Heart right ventricle (tissue), 16 donors: Measurements from ENCODE around the gene CD200. TPM values are rescaled to one million over a fixed set of nuclear protein-coding genes. Genes with fewer than 3 reads are reported as not detected.
A peak's percentile ranks its signal among the peaks of the same experiment; 100 is the strongest.

Experiments used
- ATAC-seq, 8 donors: fragments of 200-7000 bp; cut with Tn5 transposase; one replicate each; pipeline ENCODE4 v1.9.1; 2020; ENCODE audit warnings: mild to moderate bottlenecking in 8 of 8, moderate library complexity in 8 of 8, moderate number of reproducible peaks in 1 of 8
- DNase-seq, 2 donors: peaks; one replicate each; pipeline ENCODE4 v3.0.0-alpha.2; 2020
- H3K27ac ChIP-seq, 10 donors: fragments of 200-600 bp; sonication (generic) in 2 of 10; one replicate each; pipeline versions ENCODE4 v1.5.0 to v1.8.0; 2020 to 2022; ENCODE audit warnings: mild to moderate bottlenecking in 3 of 10
- H3K27me3 ChIP-seq, 7 donors: fragments of 200-600 bp; one replicate each; pipeline ENCODE4 v1.8.0; 2021 to 2022; ENCODE audit warnings: mild to moderate bottlenecking in 2 of 7
- H3K36me3 ChIP-seq, 9 donors: fragments of 200-600 bp; sonication (generic) in 1 of 9; one replicate each; pipeline versions ENCODE4 v1.5.0 to v1.8.0; 2020 to 2022; ENCODE audit warnings: mild to moderate bottlenecking in 2 of 9
- H3K4me1 ChIP-seq, 9 donors: fragments of 200-600 bp; sonication (generic) in 1 of 9; one replicate each; pipeline versions ENCODE4 v1.5.0 to v1.8.0; 2020 to 2022; ENCODE audit warnings: mild to moderate bottlenecking in 4 of 9
- H3K4me3 ChIP-seq, 10 donors: fragments of 200-600 bp; sonication (generic) in 2 of 10; one replicate each; pipeline versions ENCODE4 v1.5.0 to v1.8.0; 2020 to 2022; ENCODE audit warnings: mild to moderate bottlenecking in 7 of 10, moderate library complexity in 2 of 10
- H3K9me3 ChIP-seq, 11 donors: fragments of 200-600 bp in 10 of 11; sonication (generic) in 2 of 11; one replicate each; pipeline versions ENCODE4 v1.5.0 to v1.8.0; 2013 to 2022; ENCODE audit warnings: mild to moderate bottlenecking in 2 of 11, control low read depth in 1 of 11, moderate library complexity in 1 of 11
- CTCF ChIP-seq, 9 donors: fragments of 200-600 bp; sonication (generic) in 2 of 9; IDR thresholded peaks; one replicate each; pipeline versions ENCODE4 v1.5.0 to v1.8.0; 2021 to 2022; ENCODE audit warnings: antibody characterized with exemption in 9 of 9, mild to moderate bottlenecking in 5 of 9, moderate library complexity in 1 of 9
- WGBS, 2 donors: extraction: QIAGEN DNeasy Blood & Tissue Kit; methylation state at CpG; one replicate each; pipeline ENCODE4 v1.1.7; 2013; ENCODE audit warnings: inconsistent platforms in 1 of 2; 5-methylcytosine and 5-hydroxymethylcytosine counted together
- intact Hi-C, 10 donors: fragments of 100-400 bp; cut with DNase I; formaldehyde crosslinking; loops; one replicate each; pipeline versions ENCODE4 v1.11.1 to v1.14.2; 2022
- long read RNA-seq, 3 donors: library from polyadenylated mRNA; unstranded; transcript quantifications; one replicate each; pipeline ENCODE4 v2.0.0, GENCODE V29; 2020 to 2021
- polyA plus RNA-seq, 2 donors: library from polyadenylated mRNA; stranded (reverse); fragments of 200-250 nt; gene quantifications; one replicate each; pipeline ENCODE4 v1.2.3, GENCODE V29; 2013
- total RNA-seq, 10 donors: library from RNA; stranded (reverse); fragmentation: NEBNext Ultra II Directional in 3 of 10; extraction: Animal tissue kit (Norgen Biotek cat#: 25700) in 3 of 10; gene quantifications; one replicate each; pipeline versions ENCODE4 v1.2.1 to v1.2.4, GENCODE V29; 2021 to 2023
- donor health status: Arrhythmogenic right ventricular cardiomyopathy.
- donor health status: ischemic (EF 13 %, LVEDD 7.1; RV severe dilation, severe dysfunction).
- donor health status: healthy with polysubstance abuse.
- donor health status: DM: no; HTN: yes; CAD: no.
- donor health status: DM: no; HTN: no; CAD: no.
- donor health status: ischemic (EF 25% LVEDD 6.9; RV normal size, moderate dysfunction).
- donor health status: ischemic (EF 25% LVEDD 5.7; RV mildly dilated, moderate dysfunction).
- donor health status: healthy.
- donor health status: DM: yes; HTN: yes; CAD: no.
- donor health status: Ischemic cardiomyopathy.
- donor health status: ischemic (EF 35%, LVEDD 5.7; RV mildly dilated, moderate dysfunction).
- donor health status: nonischemic (EF 11% LVEDD 7.7; RV severe dilation, severe dysfunction).
- donor health status: DM: yes; HTN: yes; CAD: no.
- donor health status: PGD.
- donor health status: ischemic (EF 29% LVEDD 5.4; RV normal size, mild dysfunction).
- donor health status: nonischemic (EF 23%, LVEDD 6.1; RV moderate dilation, normal function).

CD200 gene
- total RNA-seq (1 to 10 TPM in 6 of 10 donors, under 1 TPM in 4; 0.82 to 3.3 (median 1.5) TPM), polyA plus RNA-seq (1 to 10 TPM in 1 of 2 donors, under 1 TPM in 1; 0.44 to 1.3 TPM)
- long read RNA-seq, donor 1, partial matches to known transcripts, result 0 of 2 reads
- long read RNA-seq, donor 1, other reads (novel, unspliced or antisense), result 2 of 2 reads
- long read RNA-seq, donor 2, partial matches to known transcripts, result 0 of 2 reads
- long read RNA-seq, donor 2, other reads (novel, unspliced or antisense), result 2 of 2 reads
- long read RNA-seq, donor 3, partial matches to known transcripts, result 2 of 4 reads
- long read RNA-seq, donor 3, other reads (novel, unspliced or antisense), result 1 of 4 reads

- H3K4me1 ChIP-seq, result peaks cover 0 to 22% (median 7%) of the 10 kb centered on the region in 9 donors
- WGBS, 2 donors, result 16 to 17% methylated on average over 28 of the region's 28 CpGs
- H3K36me3 ChIP-seq, result no peaks in the 10 kb centered on the region
- H3K27ac ChIP-seq, result peak within 1 kb of the TSS in 8 of 10 donors; percentile 48 to 83 (median 72)
- H3K27me3 ChIP-seq, result peaks cover 0 to 15% (median 6%) of the 10 kb centered on the region in 7 donors
- intact Hi-C loops, result loop anchor here in 2 of 10 donors (10.0 kb wide), 2 partner anchors 182 to 192 kb away; no protein-coding TSS in a partner anchor
- peak; percentile 67 to 89 (median 84) for ATAC-seq
- TF ChIP-seq CTCF (IDR thresholded peaks at IDR 0.05), result no peak
- peak within 1 kb of the TSS in 9 of 10 donors; percentile 38 to 64 (median 57) for H3K4me3 ChIP-seq
- DNase-seq, result peak; percentile 29 to 46
- no peaks in the 10 kb centered on the region for H3K9me3 ChIP-seq
These were observed at the start of gene CD200 for GRCh38 chr3:112333002-112333380. Gene CD200 (plus strand): TSS chr3:112333156. CDS start chr3:112333213, 57 bp downstream.

GRCh38 chr3:112289011-112289410 lies 43.9 kb upstream of the CD200 start:
- Histone ChIP-seq H3K9me3 (no peaks in the 10 kb centered on the region), H3K36me3 (no peaks in the 10 kb centered on the region), H3K4me1 (peaks cover 0 to 7% (median 0%) of the 10 kb centered on the region in 9 donors), H3K4me3 (no peak overlapping the region), H3K27ac (no peak overlapping the region), H3K27me3 (no peaks in the 10 kb centered on the region)
- intact Hi-C loops, result loop anchor here in 4 of 10 donors (10.0 kb wide), 4 partner anchors 164 to 1556 kb away; no protein-coding TSS in a partner anchor
- WGBS, 2 donors, result 90 to 95% methylated on average over 4 of the region's 4 CpGs
- DNase-seq (no peak), ATAC-seq (no peak)
- TF ChIP-seq CTCF (IDR thresholded peaks at IDR 0.05), result no peak

- Histone ChIP-seq H3K4me3 (peak within 1 kb of the TSS; percentile 18 to 59 (median 50)), H3K4me1 (peaks cover 0 to 23% (median 4%) of the 10 kb centered on the region in 9 donors), H3K27ac (peak within 1 kb of the TSS; percentile 15 to 83 (median 64)), H3K36me3 (no peaks in the 10 kb centered on the region), H3K27me3 (no peaks in the 10 kb centered on the region), H3K9me3 (no peaks in the 10 kb centered on the region)
- TF ChIP-seq CTCF (IDR thresholded peaks at IDR 0.05), result peak; percentile 32 to 79 (median 64)
- 15% methylated on average over 15 of the region's 15 CpGs for WGBS, 2 donors
- ATAC-seq, result peak; percentile 71 to 95 (median 86)
- intact Hi-C loops, result loop anchor here in 8 of 10 donors (1.0 to 10.0 kb wide), 8 partner anchors 179 to 239 kb away; no protein-coding TSS in a partner anchor
- peak in 1 of 2 donors; percentile 72 for DNase-seq
These were observed 39.3 kb upstream of the CD200 start, which contains the start of gene SLC9C1 for GRCh38 chr3:112293368-112294321. Gene SLC9C1 (minus strand): TSS chr3:112294216. CDS start chr3:112286791, 7,425 bp downstream.

- Histone ChIP-seq H3K27me3 (no peaks in the 10 kb centered on the region), H3K4me1 (peaks cover 0 to 25% (median 4%) of the 10 kb centered on the region in 9 donors), H3K36me3 (no peaks in the 10 kb centered on the region), H3K4me3 (no peak overlapping the region), H3K9me3 (no peaks in the 10 kb centered on the region), H3K27ac (peak overlapping the region in 3 of 10 donors; percentile 15 to 52 (median 20))
- no peak for TF ChIP-seq CTCF (IDR thresholded peaks at IDR 0.05)
- no peak for DNase-seq
- intact Hi-C loops, result loop anchor here in 3 of 10 donors (10.0 kb wide), 2 partner anchors 183 to 217 kb away; no protein-coding TSS in a partner anchor
- ATAC-seq, result no peak
These were observed 35.2 kb upstream of the CD200 start for GRCh38 chr3:112297714-112298113.
